ENCODE data around the gene IL1RAPL2.

Gene IL1RAPL2

GRCh38 chrX:104681214-104681613, 115.2 kb downstream of the IL1RAPL2 start:
- no peak for DNase-seq (ENCODE audit: extremely low read depth, insufficient read length)
- no peaks in the 10 kb centered on the region for H3K36me3 ChIP-seq (ENCODE audit: control insufficient read depth, insufficient read depth, low read length)
- H3K4me3 ChIP-seq (replicated peaks; ENCODE audit: low read depth, low read length) = no peak overlapping the region
- TF ChIP-seq CTCF (IDR thresholded peaks at IDR 0.05; ENCODE audit: insufficient read depth, low read length, poor library complexity, severe bottlenecking) = no peak
- no peaks in the 10 kb centered on the region for H3K27me3 ChIP-seq (replicated peaks; ENCODE audit: control insufficient read depth, insufficient read depth, low read length)

DNA sequence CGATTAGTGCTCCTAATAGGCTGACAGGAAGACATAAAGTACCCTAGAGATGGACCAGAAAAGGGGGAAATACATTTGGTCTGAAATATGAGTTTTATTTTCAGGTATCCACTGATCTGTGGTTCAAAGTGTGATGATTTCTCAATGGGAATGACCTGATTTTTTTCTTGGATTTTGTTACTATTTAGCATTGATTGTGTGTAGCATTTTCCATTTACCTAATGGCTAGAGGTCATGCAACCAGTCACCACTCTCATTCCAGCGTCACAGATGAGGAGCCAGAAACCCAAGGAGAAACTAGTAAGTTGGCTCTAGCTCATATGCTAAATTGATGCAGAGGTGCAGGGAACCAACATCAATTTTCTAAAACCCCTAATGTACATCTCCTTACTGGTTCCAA, 118.1 kb downstream of the IL1RAPL2 start:
- Histone ChIP-seq H3K4me3 (replicated peaks; ENCODE audit: low read depth, low read length) (no peak overlapping the region), H3K36me3 (ENCODE audit: control insufficient read depth, insufficient read depth, low read length) (no peaks in the 10 kb centered on the region), H3K27me3 (replicated peaks; ENCODE audit: control insufficient read depth, insufficient read depth, low read length) (no peaks in the 10 kb centered on the region)
- no peak for TF ChIP-seq CTCF (IDR thresholded peaks at IDR 0.05; ENCODE audit: insufficient read depth, low read length, poor library complexity, severe bottlenecking)
- no peak for DNase-seq (ENCODE audit: extremely low read depth, insufficient read length)

GRCh38 chrX:104695593-104695992, 129.6 kb downstream of the IL1RAPL2 start:
- Histone ChIP-seq H3K4me3 (replicated peaks; ENCODE audit: low read depth, low read length) (no peak overlapping the region), H3K36me3 (ENCODE audit: control insufficient read depth, insufficient read depth, low read length) (no peaks in the 10 kb centered on the region), H3K27me3 (replicated peaks; ENCODE audit: control insufficient read depth, insufficient read depth, low read length) (no peaks in the 10 kb centered on the region)
- peak; percentile 1 for DNase-seq (ENCODE audit: extremely low read depth, insufficient read length)
- TF ChIP-seq CTCF (IDR thresholded peaks at IDR 0.05; ENCODE audit: insufficient read depth, low read length, poor library complexity, severe bottlenecking) = no peak

GRCh38 chrX:104696667-104697066, 130.7 kb downstream of the IL1RAPL2 start:
- no peak for DNase-seq (ENCODE audit: extremely low read depth, insufficient read length)
- Histone ChIP-seq H3K36me3 (ENCODE audit: control insufficient read depth, insufficient read depth, low read length) (no peaks in the 10 kb centered on the region), H3K27me3 (replicated peaks; ENCODE audit: control insufficient read depth, insufficient read depth, low read length) (no peaks in the 10 kb centered on the region), H3K4me3 (replicated peaks; ENCODE audit: low read depth, low read length) (no peak overlapping the region)
- TF ChIP-seq CTCF (IDR thresholded peaks at IDR 0.05; ENCODE audit: insufficient read depth, low read length, poor library complexity, severe bottlenecking) = no peak

DNA sequence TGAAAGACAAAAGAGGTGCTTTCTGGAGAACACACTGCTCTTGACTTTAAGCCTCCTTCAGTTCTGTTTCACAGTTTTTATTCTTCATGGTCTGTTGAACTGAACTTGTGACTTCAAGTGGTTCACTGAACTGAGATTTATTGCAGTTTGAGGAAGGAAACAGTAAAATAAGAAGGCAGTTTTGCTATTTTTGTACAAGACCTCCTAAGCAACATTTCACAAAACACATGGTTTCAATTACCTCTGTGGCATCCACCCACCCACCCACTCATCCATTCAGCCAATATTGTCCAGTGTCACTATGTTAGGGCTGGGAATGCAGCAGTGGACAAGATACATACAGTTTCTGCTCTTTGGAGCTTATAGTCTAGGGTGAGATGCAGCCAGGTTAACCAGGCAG, 131.3 kb downstream of the IL1RAPL2 start:
- DNase-seq (ENCODE audit: extremely low read depth, insufficient read length) = no peak
- no peak for TF ChIP-seq CTCF (IDR thresholded peaks at IDR 0.05; ENCODE audit: insufficient read depth, low read length, poor library complexity, severe bottlenecking)
- Histone ChIP-seq H3K27me3 (replicated peaks; ENCODE audit: control insufficient read depth, insufficient read depth, low read length) (no peaks in the 10 kb centered on the region), H3K36me3 (ENCODE audit: control insufficient read depth, insufficient read depth, low read length) (no peaks in the 10 kb centered on the region), H3K4me3 (replicated peaks; ENCODE audit: low read depth, low read length) (no peak overlapping the region)

- no peak for TF ChIP-seq CTCF (IDR thresholded peaks at IDR 0.05; ENCODE audit: insufficient read depth, low read length, poor library complexity, severe bottlenecking)
Measured at GRCh38 chrX:104707042-104707441, 141.0 kb downstream of the IL1RAPL2 start.

More at GRCh38 chrX:104707042-104707441, 141.0 kb downstream of the IL1RAPL2 start:
- Histone ChIP-seq H3K36me3 (ENCODE audit: control insufficient read depth, insufficient read depth, low read length) (no peaks in the 10 kb centered on the region), H3K4me3 (replicated peaks; ENCODE audit: low read depth, low read length) (no peak overlapping the region), H3K27me3 (replicated peaks; ENCODE audit: control insufficient read depth, insufficient read depth, low read length) (no peaks in the 10 kb centered on the region)
- no peak for DNase-seq (ENCODE audit: extremely low read depth, insufficient read length)

All from GM06990 (cell line).